ENCODE data around the gene SORCS3.

SORCS3 gene

DNA sequence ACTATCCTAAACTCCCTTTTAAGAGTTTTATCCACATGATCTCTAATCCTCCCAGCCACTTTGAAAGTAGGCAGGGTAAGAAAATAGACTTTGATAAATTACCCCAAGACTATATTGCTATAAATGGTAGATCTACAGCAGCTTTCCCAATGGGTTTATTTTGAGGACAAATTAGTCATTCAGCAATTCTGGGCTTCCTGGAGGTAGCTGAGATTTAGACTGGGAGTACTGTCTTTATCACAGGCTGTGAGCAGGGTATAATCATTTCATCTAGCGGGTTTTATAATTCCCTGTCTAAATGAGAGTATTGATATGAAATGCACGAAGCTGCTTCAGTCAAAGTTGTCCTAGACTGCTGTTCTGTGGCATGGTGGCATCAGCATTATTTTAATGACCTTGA, 279.4 kb downstream of the SORCS3 start:
- peak; percentile 75 for DNase-seq (ENCODE audit: low spot score)

DNA sequence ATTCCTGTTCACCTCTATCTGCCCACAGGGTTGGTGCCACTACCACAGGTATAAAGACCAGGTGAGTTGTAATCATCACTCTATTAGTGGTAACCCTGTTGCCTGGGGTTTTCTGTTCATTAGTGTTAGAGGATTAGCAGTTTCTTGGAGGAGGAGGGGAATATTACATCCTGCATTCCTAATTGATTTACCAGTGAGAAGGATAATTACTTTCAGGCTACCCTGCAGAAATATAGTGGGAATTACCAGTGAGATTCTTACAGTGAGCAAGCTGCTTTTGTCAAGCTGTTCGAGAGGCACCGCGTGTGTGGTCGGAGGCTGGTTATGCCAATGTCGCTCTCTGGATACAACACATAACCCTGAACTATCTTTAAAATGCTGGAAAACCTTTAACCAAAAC, 280.7 kb downstream of the SORCS3 start:
- DNase-seq (ENCODE audit: low spot score): no peak

DNA sequence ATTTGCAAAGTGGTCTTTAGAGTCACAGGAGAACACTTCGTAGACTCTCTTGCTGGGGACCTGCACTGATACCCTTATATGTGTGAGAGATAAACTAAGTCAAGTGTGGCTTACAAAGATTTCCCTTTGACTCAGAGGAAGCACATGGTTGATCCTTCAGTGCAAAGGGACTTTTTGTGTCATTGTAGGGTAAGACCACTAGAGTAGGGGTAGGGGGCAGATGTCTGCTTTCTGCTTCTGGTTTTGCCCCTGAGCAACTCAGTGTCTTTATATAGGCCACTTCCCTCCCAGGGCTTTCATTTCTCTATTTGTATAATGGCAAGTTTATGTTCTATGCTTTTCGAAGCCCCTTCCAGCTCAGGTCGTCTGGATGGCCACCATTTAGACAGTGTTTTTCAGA, 281.7 kb downstream of the SORCS3 start:
- no peak for DNase-seq (ENCODE audit: low spot score)

DNA sequence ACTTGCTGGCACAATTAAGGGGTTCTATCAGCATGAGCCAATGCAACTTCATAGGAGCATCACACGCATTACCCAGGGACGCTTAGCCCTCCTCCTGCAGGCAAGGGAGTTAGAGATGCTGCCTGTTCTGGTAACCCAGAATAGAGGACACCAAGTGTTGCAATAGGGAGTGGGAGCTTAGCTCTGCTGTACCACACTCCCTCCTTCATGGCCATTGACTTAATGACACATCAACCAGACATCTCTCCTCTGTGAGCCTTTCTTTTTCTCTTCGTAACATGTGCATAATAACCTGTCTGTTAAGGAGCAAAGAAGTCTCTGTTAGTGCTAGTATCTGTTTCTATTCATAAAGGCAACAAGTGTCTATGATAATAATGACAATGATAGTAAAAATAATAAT, 282.4 kb downstream of the SORCS3 start:
- DNase-seq (ENCODE audit: low spot score): no peak

DNA sequence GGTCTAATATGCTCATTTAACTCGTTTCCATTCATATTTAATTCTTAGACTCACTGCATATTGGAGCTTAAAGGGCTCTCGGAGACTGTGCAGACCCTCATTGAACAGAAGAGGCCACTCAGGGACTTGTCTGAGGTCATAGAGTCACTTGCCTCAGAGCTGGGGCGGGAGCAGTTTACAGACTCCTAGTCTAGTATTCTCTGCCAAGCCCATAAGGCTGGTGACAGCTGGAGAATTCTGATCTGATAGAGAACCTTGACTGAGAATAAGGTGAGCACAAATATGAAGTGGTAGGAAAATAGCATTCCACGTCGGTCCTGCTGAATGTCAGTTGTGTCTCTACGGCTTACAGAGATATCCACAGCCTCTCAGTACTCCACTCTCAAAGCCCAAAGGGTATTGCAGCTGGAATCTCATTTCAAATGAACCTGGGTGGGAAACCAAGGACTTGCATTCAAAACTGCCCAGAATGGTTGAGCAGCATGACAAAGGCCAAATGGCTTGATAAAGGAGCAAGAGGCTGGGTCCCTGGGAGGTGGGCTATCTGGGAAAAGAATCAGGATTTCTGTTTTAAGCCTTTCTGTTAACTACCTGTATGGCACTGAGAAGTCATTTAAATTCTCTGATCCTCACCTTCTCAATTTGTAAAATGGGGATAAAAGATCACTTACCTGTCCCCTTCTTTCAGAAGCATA, 283.2 kb downstream of the SORCS3 start:
- no peak for DNase-seq (ENCODE audit: low spot score)

DNA sequence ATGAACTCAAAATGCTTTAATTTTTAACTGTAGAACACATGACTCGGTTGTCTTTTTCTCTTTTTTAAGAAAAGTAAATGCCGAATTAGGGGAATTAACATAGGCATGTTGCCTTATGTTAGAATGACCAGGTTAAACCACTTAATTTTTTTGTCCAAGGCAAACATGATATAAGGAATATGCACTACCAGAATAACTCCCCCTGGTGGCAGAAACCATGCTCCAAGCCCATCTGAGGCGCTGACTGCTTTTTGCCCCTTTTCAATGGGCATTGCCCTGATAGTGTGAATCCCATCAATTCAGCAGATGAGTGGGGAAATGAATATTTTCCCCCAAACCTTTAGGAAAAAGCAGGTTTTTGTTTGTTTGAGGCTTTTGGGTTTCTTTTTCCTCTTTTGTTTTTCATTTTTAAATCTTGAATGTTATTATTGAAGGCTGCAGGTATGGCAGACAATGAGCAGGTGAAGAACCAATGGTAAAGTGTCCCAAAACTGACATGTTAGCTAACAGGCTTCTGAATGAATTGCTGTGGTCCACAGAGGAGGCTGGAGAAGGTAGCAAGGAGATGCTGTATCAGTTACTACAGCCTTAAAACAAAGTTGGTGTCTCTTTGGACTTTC, 284.3 kb downstream of the SORCS3 start:
- DNase-seq (ENCODE audit: low spot score): no peak

DNA sequence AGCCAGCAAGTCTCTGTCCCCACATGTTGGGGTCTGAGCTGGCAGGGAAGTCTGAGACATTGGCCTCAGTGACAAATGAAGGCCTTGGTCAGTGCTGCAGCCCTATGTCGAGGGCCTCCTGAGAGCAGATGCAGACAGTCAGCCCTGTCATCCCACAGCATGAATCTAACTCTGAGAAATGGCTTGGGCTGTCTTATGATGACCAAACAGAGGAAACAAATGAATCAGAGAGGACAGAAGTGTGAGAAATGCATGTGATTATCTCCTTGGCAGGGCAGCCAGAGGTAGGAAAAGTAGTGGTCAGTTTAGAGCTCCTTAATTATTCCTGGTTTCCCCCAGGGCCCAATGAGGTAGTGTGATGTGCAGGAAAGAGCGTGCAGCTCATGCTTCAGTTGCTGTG, 287.6 kb downstream of the SORCS3 start:
- no peak for DNase-seq (ENCODE audit: low spot score)

DNA sequence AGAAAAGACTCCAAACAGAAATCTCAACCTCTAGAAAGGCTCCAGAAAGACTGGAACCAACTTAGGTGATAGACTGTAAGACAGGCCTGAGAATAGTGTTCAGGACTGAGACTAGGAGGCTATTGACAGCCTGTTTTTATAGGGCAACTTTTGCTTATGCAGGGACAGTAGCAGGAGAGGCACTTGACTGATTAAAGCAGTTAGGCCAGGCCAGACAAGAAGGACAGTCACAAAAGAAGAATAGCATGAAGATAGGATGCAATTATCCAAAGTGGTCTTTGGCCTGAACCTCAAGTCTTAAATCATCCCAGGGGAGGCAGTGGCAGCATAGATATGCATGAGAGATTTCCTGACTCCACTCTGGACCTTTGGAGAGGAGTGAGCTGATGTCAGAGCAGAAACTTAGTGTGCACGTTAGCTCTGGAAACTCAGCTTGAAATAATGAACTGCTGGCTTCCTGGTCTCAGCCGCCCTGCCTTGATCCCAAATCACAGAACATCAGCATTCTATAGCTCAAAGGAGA, 290.6 kb downstream of the SORCS3 start:
- no peak for DNase-seq (ENCODE audit: low spot score)

DNA sequence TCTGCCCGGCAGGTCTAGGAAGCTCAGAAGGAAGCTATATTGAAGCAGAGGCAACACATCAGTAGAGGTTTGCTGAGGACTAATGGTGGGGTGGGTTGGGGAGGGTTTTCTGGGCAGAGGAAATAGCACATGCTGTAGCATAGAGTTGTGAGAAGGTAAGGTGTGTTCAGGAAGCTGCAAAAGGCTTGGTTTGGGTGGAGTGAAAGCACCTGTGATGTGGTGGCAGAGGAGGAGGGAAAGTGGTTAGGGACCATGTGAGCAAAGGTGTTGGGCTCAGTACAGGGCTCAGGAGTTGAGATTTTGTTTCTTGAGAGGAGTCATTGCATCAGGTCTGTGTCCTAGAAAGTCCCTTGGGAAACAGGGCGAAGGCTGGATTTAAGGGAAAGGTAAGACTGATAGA, 294.6 kb downstream of the SORCS3 start:
- no peak for DNase-seq (ENCODE audit: low spot score)

DNA sequence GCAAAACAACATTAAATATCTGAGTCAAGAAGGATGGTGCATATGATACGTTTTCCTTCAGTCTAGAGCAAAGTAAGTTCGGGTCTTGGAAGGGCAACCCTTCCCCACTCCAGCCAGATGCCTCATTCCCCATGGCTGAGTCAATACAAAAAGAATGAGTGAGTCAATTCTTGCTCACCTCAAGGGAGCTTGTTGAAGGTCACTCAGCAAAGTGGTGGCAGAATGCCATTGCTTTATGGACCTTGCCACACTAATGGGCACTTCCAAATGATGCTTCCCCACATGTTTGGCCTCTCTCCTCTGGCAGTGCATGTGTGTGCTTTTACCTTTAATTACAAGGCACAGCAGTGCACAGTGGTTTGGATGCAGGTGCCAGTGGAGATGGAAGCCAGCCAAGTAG, 296.5 kb downstream of the SORCS3 start:
- DNase-seq (ENCODE audit: low spot score): no peak

DNA sequence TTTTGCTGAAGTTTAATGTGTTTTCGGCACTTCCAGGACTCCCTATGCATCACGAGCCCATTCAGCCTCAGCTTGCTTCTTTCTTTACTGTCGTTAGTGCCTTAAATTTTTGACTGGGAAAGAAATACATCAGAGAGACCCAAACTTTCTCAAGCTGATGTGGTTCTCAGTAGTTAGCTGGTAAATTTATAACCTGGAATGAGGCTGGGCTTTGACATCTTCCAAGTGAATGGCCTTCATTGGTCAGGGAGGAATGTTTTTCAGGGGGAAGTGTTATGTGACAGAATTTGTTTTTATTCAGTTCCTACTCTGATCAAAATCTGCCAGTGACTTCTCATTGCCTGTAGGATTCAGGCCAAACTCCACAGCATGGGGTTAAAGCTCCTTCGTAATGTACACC, 296.9 kb downstream of the SORCS3 start:
- no peak for DNase-seq (ENCODE audit: low spot score)

DNA sequence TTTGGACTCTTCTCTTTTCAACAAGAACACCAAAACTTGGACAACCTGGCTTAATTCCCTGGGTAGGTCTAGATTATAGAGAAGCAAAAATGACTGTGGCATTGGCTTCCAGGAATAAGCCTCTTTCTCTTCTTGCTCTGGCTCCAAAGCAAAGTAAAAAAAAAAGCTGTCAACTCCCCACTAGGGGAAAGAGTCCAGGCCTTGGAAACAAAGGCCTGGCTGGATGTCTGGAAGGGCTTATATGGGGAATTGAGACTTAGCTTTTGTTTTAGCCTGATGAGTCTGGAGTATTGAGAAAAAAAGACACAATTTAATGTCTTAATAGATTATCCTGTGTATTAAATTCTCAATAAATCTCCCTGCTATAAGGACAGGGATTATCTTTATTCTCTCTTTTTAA, 300.6 kb downstream of the SORCS3 start:
- DNase-seq (ENCODE audit: low spot score): no peak

DNA sequence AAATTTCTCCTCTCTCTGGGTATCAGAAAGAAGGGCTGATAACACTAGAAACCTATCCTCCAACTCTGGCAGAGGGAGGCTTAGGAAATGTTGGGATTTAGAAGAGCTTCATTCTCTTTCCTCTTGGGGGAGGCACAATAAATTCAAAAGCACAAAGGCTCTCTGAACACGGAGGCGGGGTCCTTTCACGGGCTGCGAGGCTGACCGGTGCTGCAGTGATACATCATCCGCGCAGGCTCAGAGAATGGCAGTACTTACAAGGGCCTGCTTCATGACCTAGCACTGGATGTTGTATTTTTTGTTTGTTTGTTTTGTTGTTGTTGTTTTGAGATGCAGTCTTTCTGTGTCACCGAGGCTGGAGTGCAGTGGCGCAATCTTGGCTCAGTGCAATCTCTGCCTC, 306.2 kb downstream of the SORCS3 start:
- DNase-seq (ENCODE audit: low spot score): no peak

DNA sequence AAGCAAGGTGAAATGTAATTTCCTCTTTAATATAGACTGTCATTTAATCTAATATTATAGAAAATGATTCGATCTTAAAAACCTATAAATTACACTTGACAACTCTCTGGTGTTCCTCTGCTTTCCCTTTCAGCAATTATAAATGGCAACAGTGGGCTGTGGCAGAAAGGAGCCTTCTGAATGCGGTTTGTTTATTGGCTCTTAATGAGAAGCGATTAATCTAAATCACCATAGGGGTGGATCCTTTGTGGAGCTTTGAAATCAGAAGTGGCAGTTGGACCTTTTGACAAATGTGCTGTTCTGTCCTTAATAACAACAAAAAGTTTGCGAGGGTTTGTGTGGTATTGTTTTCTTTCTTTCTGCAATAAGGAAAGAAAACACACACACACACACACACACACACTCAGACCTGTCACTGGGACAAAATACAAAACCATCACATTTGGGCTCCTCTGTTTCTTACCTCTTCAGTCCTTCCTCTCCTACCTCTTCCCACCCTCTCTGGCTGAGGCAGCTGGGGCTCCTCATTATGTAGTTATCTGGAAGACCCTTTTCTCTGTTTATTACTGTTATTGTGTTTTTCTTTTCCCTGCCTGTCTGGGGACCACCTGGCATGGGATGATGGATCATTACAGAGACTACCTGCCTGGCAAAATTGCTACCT, 316.2 kb downstream of the SORCS3 start:
- no peak for DNase-seq (ENCODE audit: low spot score)

DNA sequence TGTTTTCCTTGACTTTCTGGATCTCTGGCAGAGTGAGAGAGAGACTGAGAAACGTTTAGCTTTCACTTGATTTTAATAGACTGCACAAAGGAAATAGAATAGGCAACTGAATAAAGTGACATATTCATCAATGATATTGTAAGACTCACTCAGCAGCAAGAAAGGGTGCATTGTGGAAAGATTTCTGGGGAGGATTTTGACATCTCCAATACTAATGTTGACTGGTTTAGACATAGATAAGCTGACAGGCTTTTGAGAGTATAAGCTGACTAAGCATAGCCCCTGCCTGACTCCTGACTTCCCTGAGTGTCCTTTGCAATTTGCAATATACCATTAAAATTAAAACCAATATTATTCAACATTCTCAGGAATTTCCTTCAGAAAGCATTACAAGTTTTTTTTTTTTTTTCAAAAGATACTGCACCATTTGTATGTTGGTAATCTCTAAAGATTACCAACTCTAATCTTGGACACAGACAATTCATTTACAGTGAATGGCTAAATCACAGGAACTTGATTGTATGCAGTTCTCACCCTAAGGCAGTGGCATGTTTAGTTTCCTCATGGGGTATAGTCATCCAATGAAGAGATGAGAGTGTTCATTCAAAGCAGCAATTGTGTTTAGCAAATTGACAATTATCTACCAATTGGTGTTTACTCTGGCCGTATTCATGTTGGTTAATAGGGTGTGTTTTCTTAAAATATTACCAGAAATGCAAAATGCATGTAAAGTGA, 325.6 kb downstream of the SORCS3 start:
- no peak for DNase-seq (ENCODE audit: low spot score)

DNA sequence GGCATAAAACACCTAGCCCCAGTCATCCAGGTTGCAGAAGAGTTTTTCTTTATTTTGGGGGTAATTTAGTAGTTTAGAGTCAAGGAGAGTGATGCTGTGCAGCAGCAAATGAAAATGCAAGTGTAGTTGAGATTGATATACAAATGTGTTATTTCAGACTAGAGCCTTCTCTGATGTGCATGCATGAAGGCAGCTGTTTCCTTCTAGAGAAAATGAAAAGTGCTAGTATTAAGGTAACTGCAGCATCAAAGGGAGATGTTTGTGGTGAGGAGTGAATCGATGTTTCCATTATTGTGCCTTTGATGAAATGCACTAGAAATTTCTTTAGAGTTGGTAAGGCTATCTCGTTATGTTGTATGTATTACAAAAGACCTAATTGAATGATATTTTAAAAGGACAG, 339.3 kb downstream of the SORCS3 start:
- DNase-seq (ENCODE audit: low spot score): no peak

DNA sequence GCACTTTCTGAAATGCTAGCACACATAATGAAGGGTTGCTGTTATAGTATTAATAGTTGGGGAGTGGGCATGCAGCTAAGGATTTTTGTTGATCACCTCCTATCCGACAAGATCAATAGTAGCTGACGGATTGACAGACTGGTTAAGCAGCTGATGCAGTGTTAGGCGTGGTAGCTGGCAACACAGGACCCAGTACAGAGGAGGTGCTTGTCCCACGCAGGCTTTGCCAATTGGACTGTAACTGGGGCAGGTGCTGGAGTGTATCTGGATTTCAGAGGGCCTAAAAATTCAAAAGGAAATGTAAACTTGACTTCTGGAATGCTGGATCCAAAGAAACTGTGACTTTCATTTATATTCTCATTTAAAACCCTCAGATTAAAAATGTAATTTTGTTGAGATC, 340.9 kb downstream of the SORCS3 start:
- DNase-seq (ENCODE audit: low spot score): peak; percentile 41

DNA sequence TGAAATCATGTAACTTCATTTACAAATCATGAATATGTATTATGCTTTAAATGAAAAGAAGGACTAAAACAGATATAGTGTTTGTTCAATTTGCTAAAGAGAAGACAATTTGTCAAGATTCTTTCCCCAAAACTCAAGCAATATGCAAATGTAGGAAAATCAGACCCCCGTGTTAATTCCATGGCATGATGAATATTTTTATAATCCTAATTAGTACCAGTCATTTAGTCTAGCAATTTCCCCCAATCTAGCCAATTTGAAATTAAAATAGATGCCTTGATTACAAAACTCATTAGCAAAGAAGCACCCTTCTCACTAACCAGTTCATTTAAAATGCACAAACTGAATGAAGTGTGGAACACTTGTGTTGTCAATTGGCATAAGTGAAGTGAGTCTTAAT, 347.6 kb downstream of the SORCS3 start:
- DNase-seq (ENCODE audit: low spot score): no peak

DNA sequence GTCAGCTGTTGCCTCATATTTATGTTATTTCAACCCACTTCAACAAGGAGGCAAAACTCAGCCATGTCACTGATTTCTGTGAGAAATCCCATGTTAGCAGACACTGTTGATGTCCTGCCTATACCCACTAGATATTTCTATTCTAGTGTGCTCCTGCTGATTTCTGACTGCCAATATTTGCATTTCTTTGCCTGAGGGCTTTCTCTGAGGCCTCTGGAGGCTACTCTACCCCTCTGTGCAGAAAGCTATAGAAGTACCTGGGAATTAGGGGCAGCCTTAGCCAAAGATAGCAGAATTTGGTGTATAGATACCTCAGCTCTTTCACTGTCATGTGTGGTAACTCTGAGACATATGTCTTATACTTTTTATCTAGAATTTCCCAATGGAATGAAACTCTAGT, 348.8 kb downstream of the SORCS3 start:
- DNase-seq (ENCODE audit: low spot score): no peak

DNA sequence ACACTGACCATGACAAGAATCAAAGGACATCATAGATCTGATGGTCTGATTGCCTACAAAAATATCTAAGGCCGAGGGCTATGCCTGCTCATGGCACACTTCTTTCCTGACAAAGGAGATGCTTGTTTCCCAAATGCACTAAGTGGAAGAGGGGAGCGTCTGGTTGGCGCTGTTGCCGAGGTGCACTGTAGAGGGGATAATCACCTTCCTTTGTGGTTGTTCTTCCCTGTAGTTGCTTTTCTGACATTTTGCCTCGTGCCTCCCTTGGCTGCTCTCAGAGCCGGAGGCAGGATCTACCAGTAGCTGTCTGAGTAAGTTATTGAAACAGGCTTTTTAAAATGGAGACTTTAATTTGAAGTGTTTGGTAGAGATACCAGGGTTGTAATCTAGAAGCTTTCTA, 352.0 kb downstream of the SORCS3 start:
- no peak for DNase-seq (ENCODE audit: low spot score)

DNA sequence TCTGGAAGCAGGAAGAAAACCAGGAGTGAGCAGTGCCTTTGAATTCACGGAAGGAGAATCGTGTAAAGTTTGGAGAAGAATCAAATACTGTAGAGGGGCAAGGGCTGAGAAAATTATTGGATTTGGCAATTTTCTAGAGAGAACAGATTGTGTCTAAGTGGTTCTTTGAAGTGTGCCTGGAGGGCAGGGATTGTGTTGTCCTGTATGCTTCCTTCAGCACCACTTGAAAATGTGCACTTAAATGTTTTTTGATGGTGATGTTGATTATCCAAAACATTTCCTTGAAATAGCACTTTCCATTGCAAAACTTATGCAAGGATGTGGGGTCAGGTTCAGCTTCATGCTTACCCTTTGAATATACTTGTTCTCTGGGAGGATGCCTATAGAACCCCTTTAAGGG, 360.2 kb downstream of the SORCS3 start:
- no peak for DNase-seq (ENCODE audit: low spot score)

DNA sequence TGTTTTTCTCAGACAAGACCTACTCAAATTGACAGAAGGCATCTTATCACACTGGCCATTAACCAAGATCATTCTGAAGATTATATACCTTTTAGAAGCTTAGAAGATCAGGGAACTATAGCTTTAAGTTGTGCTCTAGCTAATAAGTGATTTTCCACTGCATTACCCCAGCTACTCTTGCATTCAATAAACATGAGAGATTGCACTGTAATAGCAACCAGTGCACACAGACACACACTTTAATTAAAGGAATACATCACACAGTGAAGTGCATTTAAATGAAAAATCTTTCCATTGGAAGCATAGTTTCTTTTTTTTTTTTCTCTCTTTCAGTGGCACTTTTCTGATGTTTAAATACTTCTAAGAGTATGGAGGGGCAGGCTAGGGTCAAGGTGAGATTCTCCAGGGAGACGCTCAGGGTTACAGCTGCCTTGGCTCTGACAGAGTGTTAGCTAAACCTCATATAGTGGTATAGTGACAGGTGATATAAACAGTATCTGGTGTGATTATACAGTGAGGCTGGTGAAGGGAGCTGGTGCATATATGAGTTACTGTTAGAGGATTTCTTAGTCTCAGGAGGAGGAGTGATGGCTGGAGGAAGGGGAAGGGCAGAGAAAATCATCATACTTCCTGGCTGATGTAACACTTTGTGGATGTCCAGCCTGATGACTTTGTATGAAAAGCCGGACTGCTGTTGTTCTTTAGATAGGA, 369.5 kb downstream of the SORCS3 start:
- no peak for DNase-seq (ENCODE audit: low spot score)
